Stimulated activated CD4-positive, alpha-beta T cell treated with anti-CD3 and anti-CD28 coated beads, TNF-alpha, amount 100 ng/mL, for 1 hour (primary cell): ENCODE measurements around the gene CEP112.
A peak's percentile ranks its signal among the peaks of the same experiment; 100 is the strongest.
"Not testable (repeated sequence)": the region's sequence is repeated elsewhere in the genome, so short reads cannot be mapped to it uniquely, and the experiment has no call there.

Source experiments
- DNase-seq, 3 donors: peaks; one replicate each; pipeline ENCODE4 v3.0.0-alpha.2; 2020; ENCODE audit warnings: low read depth in 3 of 3, low spot score in 1 of 3

Gene CEP112

DNA sequence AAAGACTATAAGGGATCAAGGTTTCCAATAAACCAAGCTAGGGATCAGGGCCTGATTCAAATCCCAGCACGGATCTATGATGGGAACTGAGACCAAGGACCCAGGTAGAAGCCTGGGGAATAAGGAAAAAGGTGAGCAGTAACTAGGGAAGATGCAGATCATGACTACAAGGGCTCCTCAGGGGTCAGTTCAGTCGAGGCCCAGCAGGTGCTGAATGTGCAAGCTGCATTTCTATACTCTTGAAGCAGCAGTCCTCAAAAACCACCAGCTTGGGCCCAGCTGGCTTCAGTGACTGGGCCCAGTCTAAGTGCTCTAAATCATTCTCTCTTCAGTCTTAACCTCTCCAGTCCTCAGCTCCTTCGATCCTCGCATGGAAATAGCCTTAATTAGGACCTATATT is 401.7 kb downstream of the CEP112 start:
- DNase-seq = no peak

DNA sequence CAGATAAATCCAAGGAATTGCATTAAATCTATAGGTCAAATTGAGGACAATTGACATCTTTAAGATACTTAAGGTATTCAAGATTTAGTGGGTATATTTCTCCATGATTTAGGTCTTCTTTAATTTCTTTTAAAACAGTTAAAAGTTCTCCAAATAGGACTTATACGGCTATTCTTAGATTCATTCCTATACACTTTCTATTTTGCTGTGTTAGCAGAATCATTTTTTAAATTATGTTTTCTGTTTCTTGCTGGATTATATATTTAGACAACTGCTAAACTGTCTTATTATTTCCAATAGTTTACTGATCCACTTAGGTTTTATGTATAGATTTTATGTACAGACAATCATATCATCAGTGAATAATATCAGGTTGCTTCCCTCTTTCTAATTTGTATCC is 404.4 kb downstream of the CEP112 start:
- no peak for DNase-seq

DNA sequence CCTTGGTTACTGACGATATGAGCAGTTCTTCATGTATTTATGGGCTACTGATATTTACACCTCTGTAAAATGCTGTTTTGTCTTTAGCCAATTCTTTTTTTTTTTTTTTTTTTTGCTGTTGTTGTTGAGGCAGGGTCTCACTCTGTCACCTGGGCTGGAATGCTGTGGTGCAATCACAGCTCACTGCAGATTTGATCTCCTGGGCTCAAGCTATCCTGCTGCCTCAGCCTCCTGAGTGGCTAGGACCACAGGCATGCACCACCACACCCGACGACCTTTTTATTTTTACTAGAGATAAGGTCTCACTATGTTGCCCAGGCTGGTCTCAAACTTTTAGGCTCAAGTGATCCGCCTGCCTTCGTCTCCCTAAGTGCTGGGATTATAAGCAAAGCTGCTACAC is 405.5 kb downstream of the CEP112 start:
- no peak for DNase-seq

DNA sequence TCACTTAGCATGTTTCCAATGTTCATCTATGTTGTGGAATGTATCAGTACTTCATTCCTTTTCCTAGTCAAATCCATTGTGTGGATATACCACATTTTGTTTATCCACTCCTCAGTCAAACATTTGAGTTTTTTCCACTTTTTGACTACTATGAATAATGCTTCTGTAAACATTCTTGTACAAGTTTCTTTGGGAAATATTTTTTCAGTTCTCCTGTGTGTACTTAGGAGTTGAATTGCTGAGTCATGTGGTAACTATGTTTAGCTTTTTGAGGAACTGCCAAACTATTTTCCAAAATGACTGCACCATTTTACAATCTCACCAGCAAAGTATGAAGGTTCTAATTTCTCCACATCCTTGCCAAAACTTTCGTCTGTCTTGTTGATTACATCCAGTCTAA is 406.8 kb downstream of the CEP112 start:
- DNase-seq = no peak

DNA sequence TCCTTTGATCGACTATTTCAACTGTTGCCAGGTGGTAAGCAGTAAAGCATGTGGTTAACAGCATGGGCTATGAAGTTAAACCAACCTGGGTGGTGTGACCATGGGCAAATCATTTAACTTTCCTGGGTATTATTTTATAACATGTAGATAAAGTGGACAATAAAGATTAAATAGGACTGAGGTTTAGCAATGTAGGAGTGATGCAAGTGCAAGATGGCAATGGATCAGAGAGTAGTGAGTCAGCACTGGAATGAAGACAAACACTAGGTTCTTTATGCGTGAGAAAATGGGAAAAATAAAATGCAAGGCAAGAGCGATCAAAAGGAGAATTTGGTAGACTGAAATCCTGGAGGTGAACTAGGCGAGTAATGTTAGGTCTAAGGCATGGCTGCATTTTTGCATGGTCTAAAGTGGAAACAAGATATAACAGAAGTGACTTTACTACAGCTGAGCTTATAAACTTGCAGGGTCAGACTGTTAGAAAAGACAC is 408.0 kb downstream of the CEP112 start:
- no peak for DNase-seq

DNA sequence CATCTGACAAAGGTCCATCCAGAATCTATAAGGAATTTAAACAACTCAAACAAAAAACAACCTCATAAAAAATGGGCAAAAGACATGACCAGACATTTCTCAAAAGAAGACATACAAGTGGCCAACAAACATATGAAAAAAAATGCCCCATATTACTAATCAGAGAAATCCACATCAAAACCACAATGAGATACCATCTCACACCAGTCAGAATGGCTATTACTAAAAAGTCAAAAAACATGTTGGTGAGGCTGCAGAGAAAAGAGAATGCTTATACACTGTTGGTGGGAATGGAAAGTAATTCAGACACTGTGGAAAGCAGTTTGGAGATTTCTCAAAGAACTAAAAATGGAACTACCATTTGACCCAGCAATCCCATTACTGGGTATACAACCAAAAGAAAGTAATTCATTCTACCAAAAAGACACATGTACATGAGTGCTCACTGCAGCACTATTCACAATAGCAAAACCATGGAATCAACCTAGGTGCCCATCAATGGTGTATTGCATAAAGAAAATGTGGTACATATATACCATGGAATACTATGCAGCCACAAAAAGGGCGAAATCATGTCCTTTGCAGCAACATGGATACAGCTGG is 409.7 kb downstream of the CEP112 start:
- DNase-seq = not testable (repeated sequence)

DNA sequence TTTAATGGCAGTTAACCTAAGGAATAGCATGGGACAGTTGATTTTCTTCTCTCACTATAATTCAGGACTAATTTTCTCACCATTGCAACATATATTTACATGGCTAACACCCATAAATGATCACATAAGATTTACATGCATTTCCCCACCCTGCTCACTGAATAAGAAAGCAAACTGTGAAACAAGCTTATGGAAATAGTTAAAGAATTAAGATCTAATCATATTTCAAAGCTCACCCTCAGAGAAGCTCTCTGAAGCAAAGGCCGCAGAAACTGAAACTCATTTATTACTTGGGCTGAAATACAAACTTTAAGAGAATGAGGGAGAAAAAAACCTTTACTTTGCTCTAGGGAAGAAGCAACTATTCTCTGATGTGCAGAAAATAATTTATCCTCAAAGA is 411.8 kb downstream of the CEP112 start:
- no peak for DNase-seq

DNA sequence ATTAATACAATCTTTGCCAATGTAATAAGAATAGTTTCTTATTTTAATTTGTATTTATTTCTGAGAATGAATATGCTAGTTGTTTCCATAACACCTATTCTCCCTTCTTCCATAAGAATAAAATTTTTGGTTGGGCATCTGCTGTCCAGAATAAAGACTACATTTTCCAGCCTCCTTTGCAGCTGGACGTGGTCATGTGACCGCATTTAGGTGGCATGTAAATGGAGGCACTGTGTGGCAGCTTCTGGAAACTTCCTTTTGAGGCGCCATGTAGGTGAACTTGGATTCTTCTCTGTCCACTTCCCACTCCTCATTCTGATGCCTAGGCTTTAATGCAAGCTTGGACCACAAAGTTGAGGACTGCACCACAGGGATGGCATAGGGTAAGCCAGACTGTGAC is 415.0 kb downstream of the CEP112 start:
- no peak for DNase-seq

DNA sequence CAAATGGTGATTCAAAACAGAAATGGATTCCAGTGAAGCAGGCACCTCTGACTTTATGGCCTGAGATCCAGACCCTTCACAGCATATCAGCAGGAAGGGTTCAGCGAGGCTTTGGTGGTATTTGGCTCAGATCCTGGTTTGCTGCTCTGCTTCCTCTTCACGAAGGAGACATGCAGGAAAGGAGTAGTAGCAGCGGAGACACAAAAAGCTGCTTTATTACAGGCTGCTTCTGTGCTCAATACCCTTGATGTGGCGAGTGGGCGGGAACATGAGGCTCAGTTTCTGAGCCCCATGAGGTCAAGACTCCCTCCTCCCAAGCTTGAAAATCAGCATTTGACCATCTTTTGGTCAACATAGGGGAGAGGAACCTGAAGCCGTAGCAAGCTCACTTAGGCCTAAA is 417.1 kb downstream of the CEP112 start:
- DNase-seq = no peak

DNA sequence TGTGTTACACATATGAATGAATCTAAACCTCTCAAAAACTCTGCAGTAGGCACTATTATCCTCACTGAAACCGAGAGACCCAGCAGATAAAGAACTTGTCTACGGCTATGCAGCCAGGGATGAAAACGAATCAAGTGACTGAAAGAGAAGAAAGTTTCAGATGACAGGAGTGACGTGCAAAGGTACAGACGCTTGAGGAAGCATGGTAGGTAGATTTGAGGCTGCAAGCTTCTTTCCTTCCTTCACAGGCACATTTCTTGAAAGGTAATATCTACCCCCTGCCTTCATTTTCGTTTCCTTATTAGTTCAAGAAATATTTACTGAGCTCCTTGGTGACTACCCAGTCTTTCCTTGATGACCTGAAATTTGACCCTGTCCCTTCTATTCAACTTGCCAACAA is 418.9 kb downstream of the CEP112 start:
- no peak for DNase-seq

DNA sequence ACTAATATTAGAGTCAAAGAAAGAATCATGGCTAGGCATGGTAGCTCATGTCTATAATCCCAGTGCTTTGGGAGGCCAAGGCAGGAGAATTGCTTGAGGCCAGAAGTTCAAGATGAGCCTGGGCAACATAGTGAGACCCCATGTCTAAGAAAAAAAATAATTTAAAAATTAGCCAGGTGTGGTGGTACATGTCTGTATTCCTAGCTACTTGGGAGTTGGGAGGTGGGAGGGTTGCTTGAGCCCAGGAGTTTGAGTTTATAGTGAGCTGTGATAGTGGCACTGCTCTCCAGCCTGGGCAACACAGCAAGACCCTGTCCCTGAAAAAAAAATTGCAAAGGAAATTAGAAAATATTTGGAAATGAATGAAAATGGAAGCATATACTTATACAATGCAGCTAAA is 420.2 kb downstream of the CEP112 start:
- DNase-seq = no peak

DNA sequence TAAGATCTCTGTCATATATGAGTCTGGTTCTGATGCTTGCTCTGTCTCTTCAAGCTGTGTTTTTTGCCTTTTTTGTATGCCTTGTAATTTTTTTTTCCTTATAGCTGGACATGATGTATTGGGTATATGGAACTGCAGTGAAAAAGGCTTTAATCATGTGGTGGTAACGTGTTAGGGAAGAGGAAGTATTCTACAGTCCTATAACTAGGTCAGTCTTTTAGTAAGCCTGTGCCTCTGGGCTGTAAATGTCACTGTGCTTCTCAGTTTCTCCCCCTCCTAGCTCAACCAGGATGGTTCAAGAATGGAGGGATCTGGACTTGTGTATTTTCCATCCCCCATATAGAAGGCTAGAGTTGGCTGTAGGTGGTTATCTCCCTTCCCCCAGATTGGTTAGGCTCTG is 428.1 kb downstream of the CEP112 start:
- no peak for DNase-seq

DNA sequence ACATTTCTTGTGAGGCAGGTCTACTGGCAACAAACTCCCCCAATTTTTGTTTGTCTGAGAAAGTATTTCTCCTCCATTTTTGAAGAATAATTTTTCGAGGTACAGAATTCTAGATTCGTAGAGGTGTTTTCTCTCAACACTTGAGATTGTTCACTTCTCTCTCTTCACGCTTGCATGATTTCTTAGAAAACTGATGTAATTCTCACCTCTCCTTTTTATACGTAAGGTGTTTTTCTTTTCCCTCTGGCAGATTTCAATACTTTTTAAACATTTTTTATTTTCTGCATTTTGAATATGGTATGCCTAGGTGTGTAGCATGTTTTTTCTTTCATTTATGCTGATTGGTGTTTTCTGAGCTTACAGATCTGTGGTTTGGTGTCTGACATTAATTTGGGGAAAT is 429.0 kb downstream of the CEP112 start:
- DNase-seq = no peak

DNA sequence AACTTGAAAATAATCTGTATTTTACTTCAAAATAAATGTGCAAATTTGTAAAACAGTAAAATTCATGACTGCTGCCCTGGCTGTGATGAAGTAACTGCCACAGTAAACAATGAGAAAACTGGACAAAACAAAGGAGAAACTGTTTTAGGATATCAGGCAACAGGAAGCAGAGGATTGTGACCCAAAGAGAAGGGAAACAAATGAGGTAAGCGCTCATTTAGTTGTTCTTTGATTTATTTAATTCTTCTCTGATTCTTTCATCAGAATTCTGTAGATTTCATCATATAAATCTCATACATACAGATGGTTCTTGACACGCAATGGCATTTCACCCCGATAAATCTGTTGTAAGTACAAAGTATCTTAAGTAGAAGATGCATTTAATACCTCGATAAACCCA is 432.4 kb downstream of the CEP112 start:
- DNase-seq = no peak

DNA sequence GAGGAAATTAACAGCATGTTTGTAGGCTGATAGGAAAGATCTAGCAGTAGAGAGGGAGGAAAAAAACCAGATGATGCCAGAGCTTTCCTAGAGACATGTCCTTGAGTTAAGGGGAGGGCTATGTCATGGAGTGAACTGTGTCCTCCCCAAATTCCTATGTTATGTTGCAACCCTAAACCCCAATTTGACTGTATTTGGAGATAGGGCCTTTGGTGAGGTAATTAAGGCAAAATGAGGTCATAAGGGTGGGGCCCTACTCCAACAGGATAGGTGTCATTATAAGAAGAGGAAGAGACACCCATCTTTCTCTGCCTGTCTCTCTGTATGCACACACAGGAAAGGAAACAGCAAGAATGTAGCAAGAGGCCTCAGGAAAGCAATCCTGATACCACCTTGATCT is 435.2 kb downstream of the CEP112 start:
- no peak for DNase-seq

DNA sequence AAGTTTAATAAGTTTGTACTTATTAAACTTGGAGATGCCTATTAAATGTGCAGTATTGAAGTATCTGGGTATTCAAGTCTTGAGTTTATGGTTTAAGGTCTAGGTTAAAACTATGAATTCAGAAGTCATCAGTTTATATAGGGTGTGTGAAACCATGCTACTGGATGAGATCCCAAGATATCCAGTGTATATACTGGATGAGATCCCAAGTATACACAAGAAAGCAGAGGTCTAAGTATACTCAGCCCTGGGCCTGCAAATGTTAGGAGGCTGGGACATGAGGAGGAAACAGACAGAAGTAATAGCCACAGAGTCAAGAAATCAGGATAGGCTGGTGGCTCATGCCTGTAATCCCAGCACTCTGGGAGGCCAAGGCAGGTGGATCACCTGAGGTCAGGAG is 436.1 kb downstream of the CEP112 start:
- DNase-seq = no peak

DNA sequence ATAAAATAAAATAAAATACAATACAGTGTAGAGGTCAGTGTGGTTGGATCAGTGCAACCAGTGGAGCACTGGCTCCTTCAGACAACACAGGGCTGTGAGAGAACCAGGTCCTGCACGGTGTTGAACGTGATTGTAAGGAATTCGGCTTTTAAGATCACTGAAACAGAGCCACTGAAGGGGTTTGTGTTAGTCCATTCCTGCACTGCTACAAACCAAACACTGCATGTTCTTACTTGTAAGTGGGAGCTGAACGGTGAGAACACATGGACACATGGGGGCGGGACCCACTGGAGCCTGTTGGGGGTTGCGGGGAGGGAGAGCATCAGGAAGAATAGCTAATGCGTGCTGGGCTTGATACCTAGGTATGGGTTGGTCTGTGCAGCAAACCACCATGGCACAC is 437.3 kb downstream of the CEP112 start:
- DNase-seq = no peak

DNA sequence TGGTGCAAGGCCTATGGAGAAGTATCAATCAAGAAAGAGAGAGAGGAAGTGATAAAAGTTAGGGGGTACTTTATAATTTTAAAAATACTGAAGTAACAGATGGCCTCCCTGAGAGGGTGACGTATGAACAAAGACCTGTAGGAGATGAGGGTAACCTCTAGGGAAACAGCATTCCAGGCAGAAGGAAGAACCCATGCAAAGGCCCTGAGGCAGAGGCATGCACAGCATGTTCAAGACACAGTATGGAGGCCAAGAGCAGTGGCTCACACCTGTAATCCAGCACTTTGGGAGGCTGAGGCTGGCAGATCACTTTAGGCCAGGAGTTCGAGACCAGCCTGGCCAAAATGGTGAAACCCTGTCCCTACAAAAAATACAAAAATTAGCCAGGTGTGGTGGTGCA is 437.9 kb downstream of the CEP112 start:
- no peak for DNase-seq

DNA sequence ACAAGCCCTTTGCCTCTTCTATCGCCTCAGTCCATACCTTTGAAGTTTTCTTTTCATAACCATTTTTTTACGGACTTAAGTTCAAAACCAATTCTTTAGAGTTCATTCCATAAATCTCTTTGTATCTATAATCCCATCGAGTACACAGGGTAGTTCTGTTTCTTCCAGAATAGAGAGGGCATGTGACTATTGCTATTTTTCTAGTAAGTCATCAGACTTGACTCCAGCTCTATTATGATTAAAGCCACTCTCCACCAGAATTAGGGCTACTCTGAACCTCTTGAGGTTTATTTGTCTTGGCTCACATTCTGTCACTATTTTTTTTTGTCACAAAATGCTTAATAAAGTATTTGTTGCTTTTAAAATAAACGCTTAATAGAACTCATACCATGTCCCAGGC is 438.6 kb downstream of the CEP112 start:
- no peak for DNase-seq

DNA sequence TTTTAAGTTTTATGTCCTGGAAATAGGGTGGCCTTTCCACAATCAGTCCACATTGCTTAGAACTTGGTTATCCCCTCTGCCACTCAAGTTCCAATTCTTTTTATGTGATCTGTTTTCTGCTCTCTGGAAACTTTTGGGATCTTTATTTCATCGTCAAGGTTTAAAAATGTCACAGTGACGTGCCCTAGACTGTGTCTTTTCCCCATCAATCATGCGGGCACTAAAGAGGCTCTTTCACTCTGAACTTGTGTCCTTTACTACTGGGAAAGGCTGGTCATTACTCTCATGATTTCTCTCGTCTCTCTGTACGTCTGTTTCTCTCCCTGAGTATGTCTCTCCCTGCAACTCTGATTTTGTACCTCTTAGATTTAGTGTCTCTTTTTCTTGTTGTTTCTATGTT is 440.7 kb downstream of the CEP112 start:
- DNase-seq = no peak

DNA sequence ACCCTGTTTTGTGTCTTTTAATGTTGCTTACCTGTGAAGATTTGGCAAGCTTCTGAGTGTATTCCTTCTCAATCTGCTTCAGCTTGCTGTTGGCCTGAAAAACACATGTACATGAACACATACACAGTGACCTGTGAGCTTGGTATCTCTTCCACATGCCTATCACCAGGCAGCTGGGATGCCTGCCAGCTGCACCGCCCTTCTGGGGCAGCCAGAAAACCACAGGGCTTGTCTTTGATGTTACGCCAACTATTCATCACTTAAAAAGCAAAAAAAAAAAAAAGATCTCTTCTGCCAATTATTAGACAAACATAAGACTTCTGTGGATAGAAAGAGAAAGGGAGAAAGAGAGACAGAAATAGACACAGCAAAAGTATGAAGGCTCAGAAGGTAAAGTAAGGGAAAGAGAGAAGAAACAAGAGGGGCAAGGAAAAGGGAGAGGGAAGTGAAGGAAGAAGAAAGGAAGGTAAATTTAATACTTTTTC is 441.3 kb downstream of the CEP112 start:
- peak in 2 of 3 donors; percentile 6 to 17 for DNase-seq

DNA sequence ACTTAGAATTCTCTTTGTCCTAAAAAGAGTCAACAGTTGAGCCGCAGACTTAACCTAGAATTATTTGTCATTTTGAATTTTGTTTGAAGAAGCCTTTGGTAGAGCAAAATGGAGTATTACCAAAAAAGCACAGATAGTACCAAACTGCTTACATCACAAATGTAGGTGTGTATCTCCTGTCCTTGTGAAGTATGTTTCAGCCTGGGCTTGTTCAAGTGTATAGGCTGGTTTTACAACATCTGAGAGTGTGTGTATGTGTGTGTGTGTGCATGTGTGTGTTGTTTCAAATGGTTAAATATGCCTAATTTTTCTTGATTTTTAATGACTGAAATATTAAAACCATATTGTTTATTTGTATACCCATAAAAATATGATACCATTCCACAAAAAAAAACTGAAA is 441.8 kb downstream of the CEP112 start:
- no peak for DNase-seq

DNA sequence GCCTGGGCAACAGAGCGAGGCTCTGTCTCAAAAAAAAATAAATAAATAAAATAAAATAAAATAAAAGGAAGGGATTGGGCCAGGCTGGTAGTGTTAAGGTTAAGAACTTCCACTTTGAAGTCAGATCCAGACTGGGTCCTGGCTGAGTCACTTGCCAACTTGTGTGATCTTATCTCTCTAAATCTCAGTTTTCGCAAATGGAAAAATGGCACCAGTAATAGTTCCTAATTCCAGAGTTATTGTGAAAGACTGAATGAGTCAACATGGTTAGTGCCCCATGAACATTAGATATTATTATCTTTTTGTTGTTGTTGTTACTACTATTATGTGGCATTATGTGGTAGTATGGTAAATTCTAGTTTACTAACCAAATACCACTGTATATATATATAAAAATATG is 442.5 kb downstream of the CEP112 start:
- no peak for DNase-seq

DNA sequence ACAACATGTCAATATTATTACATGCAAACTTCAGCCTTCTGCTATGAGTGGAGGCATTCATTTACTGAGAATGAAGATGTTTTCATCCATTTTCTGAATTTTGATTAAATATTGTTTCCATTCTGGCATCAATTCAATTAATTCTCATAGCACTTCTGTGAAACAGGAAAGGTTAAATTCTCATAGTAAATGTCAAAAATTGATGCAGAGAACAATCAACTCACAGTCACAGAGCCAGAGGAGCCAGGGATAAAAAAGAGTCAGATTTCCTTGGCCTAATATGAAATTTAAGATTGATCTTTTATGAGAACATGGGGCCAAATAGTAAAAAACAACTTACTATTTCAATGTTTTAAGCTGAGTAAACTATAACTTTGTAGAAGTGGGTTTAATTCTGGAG is 446.7 kb downstream of the CEP112 start:
- DNase-seq = no peak
